ENCODE measurements around the gene RSU1.
A peak's percentile ranks its signal among the peaks of the same experiment; 100 is the strongest.

RSU1 gene

GRCh38 chr10:16662923-16663322 is 154.3 kb downstream of the RSU1 start:
- no peak for DNase-seq

GRCh38 chr10:16656895-16657294 is 160.3 kb downstream of the RSU1 start:
- DNase-seq, result no peak

- DNase-seq, result peak in 1 of 2 experiments; percentile 28
Observed at GRCh38 chr10:16653224-16653623, 164.0 kb downstream of the RSU1 start.

- DNase-seq, result no peak
Observed at GRCh38 chr10:16652154-16652553, 165.1 kb downstream of the RSU1 start.

GRCh38 chr10:16649757-16650156 is 167.5 kb downstream of the RSU1 start:
- DNase-seq, result no peak

GRCh38 chr10:16648366-16648765 is 168.9 kb downstream of the RSU1 start:
- DNase-seq, result no peak

GRCh38 chr10:16646181-16647059 is 170.8 kb downstream of the RSU1 start:
- peak; percentile 19 to 20 for DNase-seq

- DNase-seq, result no peak
Observed at GRCh38 chr10:16644146-16644545, 173.1 kb downstream of the RSU1 start.

GRCh38 chr10:16643502-16643901 is 173.7 kb downstream of the RSU1 start:
- DNase-seq, result no peak

- DNase-seq, result no peak
Observed at GRCh38 chr10:16640153-16640552, 177.1 kb downstream of the RSU1 start.

GRCh38 chr10:16639471-16639870 is 177.8 kb downstream of the RSU1 start:
- DNase-seq, result no peak

- DNase-seq, result no peak
Observed at GRCh38 chr10:16632996-16633395, 184.2 kb downstream of the RSU1 start.

GRCh38 chr10:16626697-16627096 is 190.5 kb downstream of the RSU1 start:
- no peak for DNase-seq

- DNase-seq, result no peak
Observed at GRCh38 chr10:16612981-16613355, 204.3 kb downstream of the RSU1 start.

GRCh38 chr10:16612115-16612980 is 204.9 kb downstream of the RSU1 start:
- DNase-seq, result no peak

GRCh38 chr10:16611037-16611436 is 206.2 kb downstream of the RSU1 start:
- no peak for DNase-seq

- DNase-seq, result no peak
Observed at GRCh38 chr10:16609211-16609610, 208.0 kb downstream of the RSU1 start.

GRCh38 chr10:16606923-16607322 is 210.3 kb downstream of the RSU1 start:
- no peak for DNase-seq

- DNase-seq, result no peak
Observed at GRCh38 chr10:16606421-16606820, 210.8 kb downstream of the RSU1 start.

- DNase-seq, result no peak
Observed at GRCh38 chr10:16603308-16603707, 213.9 kb downstream of the RSU1 start.

GRCh38 chr10:16602104-16602775 is 215.0 kb downstream of the RSU1 start:
- DNase-seq, result no peak

- DNase-seq, result no peak
Observed at GRCh38 chr10:16599662-16600061, 217.6 kb downstream of the RSU1 start.

GRCh38 chr10:16597656-16598055 is 219.6 kb downstream of the RSU1 start:
- no peak for DNase-seq

All from activated T-cell treated with anti-CD3 and anti-CD28 coated beads, Interleukin-2, amount 50 U/mL, for 48 hours (primary cell).